Activated CD4-positive, alpha-beta T cell treated with anti-CD3 and anti-CD28 coated beads, Interleukin-2, amount 50 U/mL, for 4 hours (primary cell): ENCODE measurements around the gene C6.
"Not testable (repeated sequence)": the region's sequence is repeated elsewhere in the genome, so short reads cannot be mapped to it uniquely, and the experiment has no call there.

Experiments
- DNase-seq, 2 experiments: peaks; one replicate each; pipeline ENCODE4 v3.0.0-alpha.2; 2020

C6 gene

GRCh38 chr5:41213340-41213739 lies at the start of gene C6:
Gene C6 (minus strand): TSS chr5:41213532. CDS start chr5:41203230, 10,302 bp downstream.
- DNase-seq = no peak

- DNase-seq = no peak
Measured at GRCh38 chr5:41256400-41256799, 43.1 kb upstream of the C6 start.

GRCh38 chr5:41253109-41253508 lies 39.8 kb upstream of the C6 start:
- DNase-seq = no peak

- DNase-seq = no peak
Measured at GRCh38 chr5:41252036-41252435, 38.7 kb upstream of the C6 start.

GRCh38 chr5:41250351-41250987 lies 37.1 kb upstream of the C6 start:
- DNase-seq = no peak

- DNase-seq = no peak
Measured at GRCh38 chr5:41247135-41247534, 33.8 kb upstream of the C6 start.

- DNase-seq = no peak
Measured at GRCh38 chr5:41246376-41246775, 33.0 kb upstream of the C6 start.

GRCh38 chr5:41243558-41243957 lies 30.2 kb upstream of the C6 start:
- no peak for DNase-seq

- DNase-seq = no peak
Measured at GRCh38 chr5:41240985-41241384, 27.7 kb upstream of the C6 start.

- DNase-seq = no peak
Measured at GRCh38 chr5:41240390-41240789, 27.1 kb upstream of the C6 start.

GRCh38 chr5:41234475-41234874 lies 21.1 kb upstream of the C6 start:
- no peak for DNase-seq

- DNase-seq = no peak
Measured at GRCh38 chr5:41232797-41233196, 19.5 kb upstream of the C6 start.

GRCh38 chr5:41230276-41230675 lies 16.9 kb upstream of the C6 start:
- DNase-seq = not testable (repeated sequence)

- DNase-seq = no peak
Measured at GRCh38 chr5:41223962-41224361, 10.6 kb upstream of the C6 start.

- DNase-seq = no peak
Measured at GRCh38 chr5:41219658-41220269, 6.4 kb upstream of the C6 start.

- no peak for DNase-seq
Measured at GRCh38 chr5:41218929-41219657, 5.8 kb upstream of the C6 start.

- DNase-seq = no peak
Measured at GRCh38 chr5:41214182-41214581, 850 bp upstream of the C6 start.

GRCh38 chr5:41212935-41213334 lies 397 bp downstream of the C6 start:
- no peak for DNase-seq

- no peak for DNase-seq
Measured at GRCh38 chr5:41211417-41211816, 1.9 kb downstream of the C6 start.

GRCh38 chr5:41205475-41205874 lies 7.9 kb downstream of the C6 start:
- DNase-seq = not testable (repeated sequence)

GRCh38 chr5:41203033-41203432 lies 10.3 kb downstream of the C6 start:
- no peak for DNase-seq

- no peak for DNase-seq
Measured at GRCh38 chr5:41201082-41201772, 12.1 kb downstream of the C6 start.

- DNase-seq = no peak
Measured at GRCh38 chr5:41200506-41200905, 12.8 kb downstream of the C6 start.

GRCh38 chr5:41199660-41200059 lies 13.7 kb downstream of the C6 start:
- DNase-seq = no peak
